GM21515 (cell line): ENCODE results near the gene DUOX1.
A peak's percentile ranks its signal among the peaks of the same experiment; 100 is the strongest.

ENCODE experiments used
- ATAC-seq: cut with Tn5 transposase; IDR thresholded peaks from one replicate; pipeline ENCODE4 v1.9.1; 2021; ENCODE audit not compliant: unreplicated experiment

DUOX1 gene

GRCh38 chr15:45165536-45165935, 35.7 kb downstream of the DUOX1 start:
- no peak for ATAC-seq

- ATAC-seq: peak; percentile 91
Observed at GRCh38 chr15:45166834-45167630, 37.2 kb downstream of the DUOX1 start.

GRCh38 chr15:45167631-45168205, 37.9 kb downstream of the DUOX1 start:
- no peak for ATAC-seq

GRCh38 chr15:45168286-45168685, 38.5 kb downstream of the DUOX1 start:
- ATAC-seq: no peak

GRCh38 chr15:45168751-45169551, 39.2 kb downstream of the DUOX1 start:
- no peak for ATAC-seq

GRCh38 chr15:45169608-45170480, 40.0 kb downstream of the DUOX1 start:
- no peak for ATAC-seq

GRCh38 chr15:45171912-45172311, 42.1 kb downstream of the DUOX1 start:
- no peak for ATAC-seq

GRCh38 chr15:45174069-45174468, 44.3 kb downstream of the DUOX1 start:
- ATAC-seq: no peak

- no peak for ATAC-seq
Observed at GRCh38 chr15:45174577-45174976, 44.8 kb downstream of the DUOX1 start.

GRCh38 chr15:45177285-45177684, 47.5 kb downstream of the DUOX1 start:
- ATAC-seq: no peak

- ATAC-seq: no peak
Observed at GRCh38 chr15:45179221-45179985, 49.6 kb downstream of the DUOX1 start.

- ATAC-seq: no peak
Observed at GRCh38 chr15:45180201-45180600, 50.4 kb downstream of the DUOX1 start.

GRCh38 chr15:45180648-45181436, 51.0 kb downstream of the DUOX1 start:
- ATAC-seq: no peak

- no peak for ATAC-seq
Observed at GRCh38 chr15:45181491-45182285, 51.9 kb downstream of the DUOX1 start.

GRCh38 chr15:45182996-45183395, 53.2 kb downstream of the DUOX1 start:
- ATAC-seq: no peak

GRCh38 chr15:45183511-45183910, 53.7 kb downstream of the DUOX1 start:
- ATAC-seq: no peak

- no peak for ATAC-seq
Observed at GRCh38 chr15:45184562-45185041, 54.8 kb downstream of the DUOX1 start.

GRCh38 chr15:45185069-45185779, 55.4 kb downstream of the DUOX1 start:
- no peak for ATAC-seq
